Measurements from ENCODE around the gene SV2B. TPM values are rescaled to one million over a fixed set of nuclear protein-coding genes. Genes with fewer than 3 reads are reported as not detected.
A peak's percentile ranks its signal among the peaks of the same experiment; 100 is the strongest.

Gene SV2B
- total and polyA plus RNA-seq, 9 donors, result 2.6 to 4.6 (median 3.1) TPM

- H3K27me3 ChIP-seq (ENCODE audit: control insufficient read depth, insufficient read depth, low read length), result peaks cover 4% of the 10 kb centered on the region
- no peak overlapping the region for H3K4me3 ChIP-seq (ENCODE audit: low read length)
- no peak overlapping the region for H3K27ac ChIP-seq (ENCODE audit: low read length)
- whole genome bisulfite sequencing (ENCODE audit: insufficient coverage), result 71% methylated on average over 2 of the region's 4 CpGs
- no peaks in the 10 kb centered on the region for H3K9me3 ChIP-seq (replicated peaks; ENCODE audit: control insufficient read depth, low read depth, low read length)
- DNase-seq, result no peak
- H3K36me3 ChIP-seq (ENCODE audit: control insufficient read depth, insufficient read depth, low read length), result no peaks in the 10 kb centered on the region
- no peaks in the 10 kb centered on the region for H3K4me1 ChIP-seq (ENCODE audit: control insufficient read depth, insufficient read depth, low read length)
These were observed 51.9 kb downstream of the SV2B start for GRCh38 chr15:91151781-91152563.

- no peak overlapping the region for H3K27ac ChIP-seq (ENCODE audit: low read length)
- H3K4me3 ChIP-seq (ENCODE audit: low read length), result no peak overlapping the region
- 81% methylated on average over 6 of the region's 10 CpGs for WGBS (ENCODE audit: insufficient coverage)
- no peaks in the 10 kb centered on the region for H3K36me3 ChIP-seq (ENCODE audit: control insufficient read depth, insufficient read depth, low read length)
- DNase-seq, result no peak
- peaks cover 4% of the 10 kb centered on the region for H3K27me3 ChIP-seq (ENCODE audit: control insufficient read depth, insufficient read depth, low read length)
- no peaks in the 10 kb centered on the region for H3K9me3 ChIP-seq (replicated peaks; ENCODE audit: control insufficient read depth, low read depth, low read length)
- no peaks in the 10 kb centered on the region for H3K4me1 ChIP-seq (ENCODE audit: control insufficient read depth, insufficient read depth, low read length)
These were observed 53.0 kb downstream of the SV2B start for GRCh38 chr15:91152896-91153581.

- no peak overlapping the region for H3K4me3 ChIP-seq (ENCODE audit: low read length)
- DNase-seq, result no peak
- peaks cover 5% of the 10 kb centered on the region for H3K27me3 ChIP-seq (ENCODE audit: control insufficient read depth, insufficient read depth, low read length)
- no peaks in the 10 kb centered on the region for H3K4me1 ChIP-seq (ENCODE audit: control insufficient read depth, insufficient read depth, low read length)
- no peak overlapping the region for H3K27ac ChIP-seq (ENCODE audit: low read length)
- WGBS (ENCODE audit: insufficient coverage), result 74% methylated on average over 1 of the region's 1 CpG
- H3K9me3 ChIP-seq (replicated peaks; ENCODE audit: control insufficient read depth, low read depth, low read length), result no peaks in the 10 kb centered on the region
- no peaks in the 10 kb centered on the region for H3K36me3 ChIP-seq (ENCODE audit: control insufficient read depth, insufficient read depth, low read length)
These were observed 53.9 kb downstream of the SV2B start for GRCh38 chr15:91153954-91154353.

GRCh38 chr15:91156175-91156726, 56.2 kb downstream of the SV2B start:
- WGBS (ENCODE audit: insufficient coverage), result 75% methylated on average over 5 of the region's 6 CpGs
- no peak overlapping the region for H3K27ac ChIP-seq (ENCODE audit: low read length)
- no peaks in the 10 kb centered on the region for H3K4me1 ChIP-seq (ENCODE audit: control insufficient read depth, insufficient read depth, low read length)
- peaks cover 7% of the 10 kb centered on the region for H3K27me3 ChIP-seq (ENCODE audit: control insufficient read depth, insufficient read depth, low read length)
- no peak overlapping the region for H3K4me3 ChIP-seq (ENCODE audit: low read length)
- H3K9me3 ChIP-seq (replicated peaks; ENCODE audit: control insufficient read depth, low read depth, low read length), result no peaks in the 10 kb centered on the region
- DNase-seq, result no peak
- no peaks in the 10 kb centered on the region for H3K36me3 ChIP-seq (ENCODE audit: control insufficient read depth, insufficient read depth, low read length)

GRCh38 chr15:91158415-91159394, 58.6 kb downstream of the SV2B start:
- H3K27me3 ChIP-seq (ENCODE audit: control insufficient read depth, insufficient read depth, low read length), result peaks cover 6% of the 10 kb centered on the region
- H3K4me3 ChIP-seq (ENCODE audit: low read length), result no peak overlapping the region
- H3K4me1 ChIP-seq (ENCODE audit: control insufficient read depth, insufficient read depth, low read length), result no peaks in the 10 kb centered on the region
- H3K36me3 ChIP-seq (ENCODE audit: control insufficient read depth, insufficient read depth, low read length), result no peaks in the 10 kb centered on the region
- 83% methylated on average over 4 of the region's 7 CpGs for WGBS (ENCODE audit: insufficient coverage)
- H3K9me3 ChIP-seq (replicated peaks; ENCODE audit: control insufficient read depth, low read depth, low read length), result no peaks in the 10 kb centered on the region
- DNase-seq, result no peak
- H3K27ac ChIP-seq (ENCODE audit: low read length), result no peak overlapping the region

GRCh38 chr15:91165850-91166249, 65.8 kb downstream of the SV2B start:
- Histone ChIP-seq H3K27me3 (ENCODE audit: control insufficient read depth, insufficient read depth, low read length) (no peaks in the 10 kb centered on the region), H3K4me3 (ENCODE audit: low read length) (no peak overlapping the region), H3K4me1 (ENCODE audit: control insufficient read depth, insufficient read depth, low read length) (no peaks in the 10 kb centered on the region), H3K27ac (ENCODE audit: low read length) (no peak overlapping the region), H3K9me3 (replicated peaks; ENCODE audit: control insufficient read depth, low read depth, low read length) (peaks cover 9% of the 10 kb centered on the region), H3K36me3 (ENCODE audit: control insufficient read depth, insufficient read depth, low read length) (no peaks in the 10 kb centered on the region)
- DNase-seq, result no peak
- no CpG with 5 or more reads among the region's 1 CpG for WGBS (ENCODE audit: insufficient coverage)

GRCh38 chr15:91168457-91168856, 68.4 kb downstream of the SV2B start:
- no peak overlapping the region for H3K4me3 ChIP-seq (ENCODE audit: low read length)
- H3K27me3 ChIP-seq (ENCODE audit: control insufficient read depth, insufficient read depth, low read length), result no peaks in the 10 kb centered on the region
- H3K27ac ChIP-seq (ENCODE audit: low read length), result no peak overlapping the region
- DNase-seq, result no peak
- H3K36me3 ChIP-seq (ENCODE audit: control insufficient read depth, insufficient read depth, low read length), result no peaks in the 10 kb centered on the region
- H3K4me1 ChIP-seq (ENCODE audit: control insufficient read depth, insufficient read depth, low read length), result no peaks in the 10 kb centered on the region
- peaks cover 9% of the 10 kb centered on the region for H3K9me3 ChIP-seq (replicated peaks; ENCODE audit: control insufficient read depth, low read depth, low read length)

GRCh38 chr15:91171334-91171733, 71.3 kb downstream of the SV2B start:
- Histone ChIP-seq H3K27ac (ENCODE audit: low read length) (no peak overlapping the region), H3K4me3 (ENCODE audit: low read length) (no peak overlapping the region), H3K27me3 (ENCODE audit: control insufficient read depth, insufficient read depth, low read length) (no peaks in the 10 kb centered on the region), H3K4me1 (ENCODE audit: control insufficient read depth, insufficient read depth, low read length) (no peaks in the 10 kb centered on the region), H3K9me3 (replicated peaks; ENCODE audit: control insufficient read depth, low read depth, low read length) (peaks cover 2% of the 10 kb centered on the region), H3K36me3 (ENCODE audit: control insufficient read depth, insufficient read depth, low read length) (no peaks in the 10 kb centered on the region)
- 51% methylated on average over 4 of the region's 9 CpGs for WGBS (ENCODE audit: insufficient coverage)
- no peak for DNase-seq

GRCh38 chr15:91182101-91182500, 82.0 kb downstream of the SV2B start:
- 56% methylated on average over 3 of the region's 3 CpGs for WGBS (ENCODE audit: insufficient coverage)
- DNase-seq, result peak; percentile 3
- Histone ChIP-seq H3K4me3 (ENCODE audit: low read length) (no peak overlapping the region), H3K27ac (ENCODE audit: low read length) (no peak overlapping the region), H3K36me3 (ENCODE audit: control insufficient read depth, insufficient read depth, low read length) (no peaks in the 10 kb centered on the region), H3K9me3 (replicated peaks; ENCODE audit: control insufficient read depth, low read depth, low read length) (no peaks in the 10 kb centered on the region), H3K4me1 (ENCODE audit: control insufficient read depth, insufficient read depth, low read length) (no peaks in the 10 kb centered on the region), H3K27me3 (ENCODE audit: control insufficient read depth, insufficient read depth, low read length) (no peaks in the 10 kb centered on the region)

Measured in muscle of leg (tissue), 11 donors.